H9 (cell line): Measurements from ENCODE around the gene BMP7. TPM values are rescaled to one million over a fixed set of nuclear protein-coding genes. Genes with fewer than 3 reads are reported as not detected.

Experiments
- DNase-seq: peaks from one replicate; pipeline ENCODE4 v3.0.0-alpha.2; 2017
- H2AFZ ChIP-seq: one replicate; pipeline ENCODE4 v1.6.1; 2013; ENCODE audit warnings: mild to moderate bottlenecking, low read length, control low read depth, moderate library complexity
- H2AK5ac ChIP-seq: 2 replicates; pipeline ENCODE4 v1.6.1; 2013; ENCODE audit warnings: low read length, control low read depth, mixed read lengths; ENCODE audit not compliant: insufficient read length
- H2BK120ac ChIP-seq: one replicate; pipeline ENCODE4 v1.6.1; 2013; ENCODE audit warnings: low read depth, mild to moderate bottlenecking, low read length, control low read depth, inconsistent platforms; ENCODE audit not compliant: poor library complexity, severe bottlenecking
- H2BK12ac ChIP-seq: 2 replicates; pipeline ENCODE4 v1.6.1; 2013; ENCODE audit warnings: low read length, control low read depth, mixed read lengths, low read depth; ENCODE audit not compliant: insufficient read length
- H2BK15ac ChIP-seq: 2 replicates; pipeline ENCODE4 v1.6.1; 2013; ENCODE audit warnings: low read depth, low read length, control low read depth
- H2BK20ac ChIP-seq: one replicate; pipeline ENCODE4 v1.6.1; 2013; ENCODE audit warnings: low read depth, mild to moderate bottlenecking, low read length, control low read depth, inconsistent platforms; ENCODE audit not compliant: poor library complexity, severe bottlenecking
- H2BK5ac ChIP-seq: 2 replicates; pipeline ENCODE4 v1.6.1; 2013; ENCODE audit warnings: low read length, control low read depth, mixed read lengths; ENCODE audit not compliant: insufficient read length
- H3K14ac ChIP-seq: 2 replicates; pipeline ENCODE4 v1.6.1; 2013; ENCODE audit warnings: low read length, control low read depth; ENCODE audit not compliant: insufficient read depth
- H3K18ac ChIP-seq: 2 replicates; pipeline ENCODE4 v1.6.1; 2013; ENCODE audit warnings: low read depth, mild to moderate bottlenecking, mixed read lengths, low read length, control low read depth; ENCODE audit not compliant: insufficient read length
- H3K23ac ChIP-seq: 2 replicates; pipeline ENCODE4 v1.6.1; 2013; ENCODE audit warnings: low read length, control low read depth, mixed read lengths, low read depth; ENCODE audit not compliant: insufficient read length
- H3K23me2 ChIP-seq: 2 replicates; pipeline ENCODE4 v1.6.1; 2013; ENCODE audit warnings: low read depth, mild to moderate bottlenecking, mixed read lengths, low read length, control low read depth; ENCODE audit not compliant: insufficient read length, poor library complexity, severe bottlenecking
- H3K27ac ChIP-seq: 2 replicates; pipeline ENCODE4 v1.5.1; 2013; ENCODE audit warnings: low read length, control low read depth, mixed read lengths, low read depth; ENCODE audit not compliant: insufficient read length
- H3K27me3 ChIP-seq: 2 replicates; pipeline ENCODE4 v1.6.1; 2013; ENCODE audit warnings: low read length, control low read depth, inconsistent platforms; ENCODE audit not compliant: insufficient read depth
- H3K4ac ChIP-seq: 2 replicates; pipeline ENCODE4 v1.6.1; 2013; ENCODE audit warnings: low read depth, mild to moderate bottlenecking, control low read depth, inconsistent platforms, low read length, moderate library complexity
- H3K4me1 ChIP-seq: 2 replicates; pipeline ENCODE4 v1.6.1; 2013; ENCODE audit warnings: low read length, control low read depth, inconsistent platforms; ENCODE audit not compliant: insufficient read depth
- H3K4me2 ChIP-seq: 2 replicates; pipeline ENCODE4 v1.6.1; 2013; ENCODE audit warnings: low read length, control low read depth, mixed read lengths; ENCODE audit not compliant: insufficient read length, insufficient read depth
- H3K56ac ChIP-seq: 2 replicates; pipeline ENCODE4 v1.6.1; 2013; ENCODE audit warnings: low read depth, mild to moderate bottlenecking, mixed read lengths, low read length, control low read depth; ENCODE audit not compliant: insufficient read length
- H3K79me1 ChIP-seq: 2 replicates; pipeline ENCODE4 v1.6.1; 2013; ENCODE audit warnings: low read depth, mild to moderate bottlenecking, moderate library complexity, low read length, control low read depth, inconsistent platforms; ENCODE audit not compliant: insufficient read depth, poor library complexity, severe bottlenecking
- H3K79me2 ChIP-seq: 2 replicates; pipeline ENCODE4 v1.6.1; 2013; ENCODE audit warnings: low read length, control low read depth, inconsistent platforms; ENCODE audit not compliant: insufficient read depth
- H3K9ac ChIP-seq: 2 replicates; pipeline ENCODE4 v1.6.1; 2013; ENCODE audit warnings: low read length, control low read depth, mixed read lengths; ENCODE audit not compliant: insufficient read length; ENCODE audit errors: extremely low read depth
- H3K9me3 ChIP-seq: one replicate; pipeline ENCODE4 v1.6.1; 2013; ENCODE audit warnings: low read depth, low read length, inconsistent platforms; ENCODE audit not compliant: control insufficient read depth
- H3T11ph ChIP-seq: one replicate; pipeline ENCODE4 v1.6.1; 2013; ENCODE audit warnings: mild to moderate bottlenecking, low read length, control low read depth, inconsistent platforms
- H4K20me1 ChIP-seq: one replicate; pipeline ENCODE4 v1.6.1; 2013; ENCODE audit not compliant: control insufficient read depth, insufficient read length, insufficient read depth
- H4K5ac ChIP-seq: 2 replicates; pipeline ENCODE4 v1.6.1; 2013; ENCODE audit warnings: low read depth, mild to moderate bottlenecking, mixed read lengths, low read length, control low read depth; ENCODE audit not compliant: insufficient read length
- H4K8ac ChIP-seq: replicated peaks from 2 replicates; pipeline ENCODE4 v1.6.1; 2013; ENCODE audit warnings: low read length, control low read depth, mixed read lengths, low read depth; ENCODE audit not compliant: insufficient read length
- H4K91ac ChIP-seq: 2 replicates; pipeline ENCODE4 v1.6.1; 2013; ENCODE audit warnings: low read depth, mild to moderate bottlenecking, moderate library complexity, mixed read lengths, low read length, control low read depth; ENCODE audit not compliant: insufficient read length
- H3K27ac Mint-ChIP-seq, 3 experiments: 2 replicates in 2 of 3; 3 replicates in 1 of 3; pipeline ENCODE4 v1.8.0; 2020 to 2021; ENCODE audit warnings: mixed read lengths in 3 of 3, mild to moderate bottlenecking in 1 of 3, moderate library complexity in 1 of 3
- H3K27me3 Mint-ChIP-seq: 2 replicates; pipeline ENCODE4 v1.8.0; 2021; ENCODE audit warnings: low read depth, mild to moderate bottlenecking, moderate library complexity, mixed read lengths
- H3K36me3 Mint-ChIP-seq, 3 experiments: 2 replicates in 2 of 3; 3 replicates in 1 of 3; pipeline ENCODE4 v1.8.0; 2020 to 2021; ENCODE audit warnings: low read depth in 3 of 3, mixed read lengths in 3 of 3; ENCODE audit not compliant: insufficient read depth in 1 of 3
- H3K4me1 Mint-ChIP-seq, 2 experiments: 2 replicates each; pipeline ENCODE4 v1.8.0; 2020; ENCODE audit warnings: mixed read lengths in 2 of 2
- H3K4me3 Mint-ChIP-seq, 2 experiments: 2 replicates in 1 of 2; 3 replicates in 1 of 2; pipeline ENCODE4 v1.8.0; 2020 to 2021; ENCODE audit warnings: mild to moderate bottlenecking in 2 of 2, mixed read lengths in 2 of 2, moderate library complexity in 1 of 2
- H3K9me3 Mint-ChIP-seq, 2 experiments: 2 replicates in 1 of 2; 3 replicates in 1 of 2; pipeline ENCODE4 v1.8.0; 2020; ENCODE audit warnings: mild to moderate bottlenecking in 2 of 2, mixed read lengths in 2 of 2, moderate library complexity in 1 of 2
- CTCF ChIP-seq: fragments of 200-600 bp; sonication (generic); conservative IDR thresholded peaks from 3 replicates; pipeline ENCODE4 v1.8.0; 2021; ENCODE audit warnings: antibody characterized with exemption, mild to moderate bottlenecking
- WGBS: extraction: QIAGEN DNeasy Blood & Tissue Kit; methylation state at CpG from one replicate; pipeline ENCODE4 v1.1.7; 2013; ENCODE audit warnings: missing lambda C conversion rate, low lambda C conversion rate, mixed read lengths; ENCODE audit not compliant: insufficient read length; ENCODE audit errors: extremely low coverage; 5-methylcytosine and 5-hydroxymethylcytosine counted together
- total RNA-seq: library from RNA; stranded (reverse); gene quantifications from 2 replicates; pipeline ENCODE4 v1.2.1, GENCODE V29; 2021

The BMP7 gene
- total RNA-seq, 1 experiment from 2014 or later: 17.7 TPM

DNA sequence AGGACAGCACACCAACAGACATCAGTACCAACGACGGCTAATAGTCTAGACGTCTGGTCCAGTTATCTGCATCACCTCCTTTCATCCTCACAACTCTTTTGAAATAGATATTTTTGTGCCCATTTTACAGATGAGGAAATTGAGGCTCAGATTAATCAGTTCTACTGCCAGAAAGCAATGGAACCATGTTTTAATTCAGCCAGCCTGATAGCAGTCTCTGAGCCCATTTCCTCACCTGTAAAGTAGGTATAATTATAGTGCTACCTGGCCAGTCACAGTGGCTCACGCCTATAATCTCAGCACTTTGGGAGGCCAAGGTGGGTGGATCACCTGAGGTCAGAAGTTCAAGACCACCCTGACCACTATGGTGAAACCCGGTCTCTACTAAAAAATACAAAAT lies 9.8 kb upstream of the BMP7 start:
- no peak overlapping the region for H3K27ac Mint-ChIP-seq
- no peak overlapping the region for H3K18ac ChIP-seq
- no peaks in the 10 kb centered on the region for H3K79me1 ChIP-seq
- H3K9me3 ChIP-seq: no peaks in the 10 kb centered on the region
- H3K14ac ChIP-seq: no peak overlapping the region
- no peaks in the 10 kb centered on the region for H3K79me2 ChIP-seq
- no peak overlapping the region for H3K27ac ChIP-seq
- H3K9ac ChIP-seq: no peak overlapping the region
- no peaks in the 10 kb centered on the region for H3K27me3 ChIP-seq
- no peak overlapping the region for H4K91ac ChIP-seq
- TF ChIP-seq CTCF: no peak
- H2AK5ac ChIP-seq: no peak overlapping the region
- WGBS: no CpG with 5 or more reads among the region's 5 CpGs
- H4K8ac ChIP-seq: no peak overlapping the region
- no peak for DNase-seq
- H2AFZ ChIP-seq: no peak overlapping the region
- no peak overlapping the region for H3K4me3 Mint-ChIP-seq
- no peak overlapping the region for H3K4ac ChIP-seq
- H2BK12ac ChIP-seq: no peak overlapping the region
- H3K23me2 ChIP-seq: no peaks in the 10 kb centered on the region
- H2BK5ac ChIP-seq: no peak overlapping the region
- no peak overlapping the region for H4K5ac ChIP-seq
- H2BK20ac ChIP-seq: no peak overlapping the region
- no peaks in the 10 kb centered on the region for H3K4me1 ChIP-seq
- H2BK120ac ChIP-seq: no peak overlapping the region
- no peak overlapping the region for H3K4me2 ChIP-seq
- peaks cover 14 to 31% of the 10 kb centered on the region in 2 experiments for H3K4me1 Mint-ChIP-seq
- no peaks in the 10 kb centered on the region for H3K36me3 Mint-ChIP-seq
- H3K56ac ChIP-seq: no peak overlapping the region
- no peak overlapping the region for H3T11ph ChIP-seq
- peaks cover 47% of the 10 kb centered on the region for H3K27me3 Mint-ChIP-seq
- no peaks in the 10 kb centered on the region for H4K20me1 ChIP-seq
- H3K9me3 Mint-ChIP-seq: no peaks in the 10 kb centered on the region; a peak in 1 of 5 replicates
- no peak overlapping the region for H3K23ac ChIP-seq
- no peak overlapping the region for H2BK15ac ChIP-seq
